ENCODE data around the gene IRX4. TPM values are rescaled to one million over a fixed set of nuclear protein-coding genes. Genes with fewer than 3 reads are reported as not detected.

Gene IRX4
- total and polyA plus RNA-seq, 2 donors (not counting 3 experiments of a cell fraction or from before 2014, with no cell fraction given): not detected

GRCh38 chr5:1868886-1869475 is 13.7 kb downstream of the IRX4 start:
- H4K20me1 ChIP-seq (replicated peaks; ENCODE audit: control insufficient read depth, extremely low read depth, insufficient read depth, low read length): no peaks in the 10 kb centered on the region
- no peak overlapping the region for H3K4me2 ChIP-seq (ENCODE audit: insufficient read depth, low read length)
- H3K9ac ChIP-seq (replicated peaks; ENCODE audit: extremely low read depth, insufficient read depth, low read length): no peak overlapping the region
- H3K9me1 ChIP-seq (replicated peaks; ENCODE audit: control insufficient read depth, extremely low read depth, insufficient read depth, low read length): no peaks in the 10 kb centered on the region
- TF ChIP-seq MYC (IDR thresholded peaks at IDR 0.05; ENCODE audit: low read depth, low read length) (no peak), POLR2A (IDR thresholded peaks at IDR 0.05; ENCODE audit: low read depth, low read length) (no peak), EZH2 (IDR thresholded peaks at IDR 0.05; ENCODE audit: borderline replicate concordance, low read depth, low read length, severe bottlenecking) (no peak), FOS (IDR thresholded peaks at IDR 0.05; ENCODE audit: borderline replicate concordance, insufficient read depth, low read length) (no peak), MAX (IDR thresholded peaks at IDR 0.05; ENCODE audit: insufficient read depth, insufficient read length) (no peak), CTCF (IDR thresholded peaks at IDR 0.05; ENCODE audit: extremely low read depth in 1 of 2, insufficient read depth in 1 of 2, low read depth in 1 of 2, low read length in 2 of 2) (no peak), GATA2 (IDR thresholded peaks at IDR 0.05; ENCODE audit: insufficient read depth, insufficient read length, low read depth, low read length) (no peak), JUN (IDR thresholded peaks at IDR 0.05; ENCODE audit: borderline replicate concordance, insufficient read depth, insufficient read length, low read depth) (no peak), POLR2AphosphoS5 (IDR thresholded peaks at IDR 0.05; ENCODE audit: insufficient read depth, low read depth, low read length) (no peak)
- H3K9me3 ChIP-seq (replicated peaks; ENCODE audit: control insufficient read depth, insufficient read depth, low read length): no peaks in the 10 kb centered on the region
- no peak overlapping the region for H2AFZ ChIP-seq (ENCODE audit: low read depth, low read length)
- H3K27me3 ChIP-seq (ENCODE audit: control insufficient read depth in 2 of 2, insufficient read depth in 2 of 2, low read length in 2 of 2): peaks cover 10% of the 10 kb centered on the region in 2 experiments
- H3K4me3 ChIP-seq (replicated peaks in 1 of 3; ENCODE audit: insufficient read depth in 1 of 3, low read depth in 1 of 3, low read length in 3 of 3): no peak overlapping the region
- DNase-seq (ENCODE audit: low read depth, low spot score) (no peak), FAIRE-seq (no peak)
- H3K36me3 ChIP-seq (ENCODE audit: control insufficient read depth in 2 of 2, extremely low read depth in 1 of 2, insufficient read depth in 2 of 2, low read length in 2 of 2): no peaks in the 10 kb centered on the region
- dilution Hi-C loops (cut with MboI; ENCODE audit: extremely low pct_ligation_motif_present, low sequenced_read_pairs): no loop called here
- no peak overlapping the region for H3K27ac ChIP-seq (ENCODE audit: insufficient read depth, low read depth, low read length)
- BruUV-seq (replicated peaks): no TSS peak
- H3K79me2 ChIP-seq (ENCODE audit: control insufficient read depth, insufficient read depth, low read length): no peaks in the 10 kb centered on the region
- ChIA-PET CTCF (no interaction called here), POLR2A (no interaction called here)
- H3K4me1 ChIP-seq (ENCODE audit: control insufficient read depth, extremely low read depth, insufficient read depth, low read length): no peaks in the 10 kb centered on the region
- intact Hi-C loops (cut with micrococcal nuclease): no loop called here
